Osteocyte (in vitro differentiated cells): ENCODE measurements around the gene EZH1. TPM values are rescaled to one million over a fixed set of nuclear protein-coding genes. Genes with fewer than 3 reads are reported as not detected.

ENCODE experiments used
- DNase-seq: peaks from one replicate; pipeline ENCODE4 v3.0.0; 2021; ENCODE audit warnings: mixed read lengths; ENCODE audit not compliant: unreplicated experiment; ENCODE audit errors: extremely low spot score
- H3K27ac Mint-ChIP-seq: one replicate; pipeline ENCODE4 v1.8.0; 2021; ENCODE audit warnings: mild to moderate bottlenecking, mixed read lengths; ENCODE audit not compliant: unreplicated experiment
- H3K27me3 Mint-ChIP-seq: one replicate; pipeline ENCODE4 v1.8.0; 2021; ENCODE audit warnings: mixed read lengths; ENCODE audit not compliant: unreplicated experiment
- H3K36me3 Mint-ChIP-seq: one replicate; pipeline ENCODE4 v1.8.0; 2021; ENCODE audit warnings: mixed read lengths; ENCODE audit not compliant: unreplicated experiment
- H3K4me1 Mint-ChIP-seq: one replicate; pipeline ENCODE4 v1.8.0; 2021; ENCODE audit warnings: mixed read lengths; ENCODE audit not compliant: unreplicated experiment
- H3K4me3 Mint-ChIP-seq: one replicate; pipeline ENCODE4 v1.8.0; 2021; ENCODE audit warnings: mild to moderate bottlenecking, moderate library complexity, mixed read lengths; ENCODE audit not compliant: unreplicated experiment
- H3K9me3 Mint-ChIP-seq: one replicate; pipeline ENCODE4 v1.8.0; 2021; ENCODE audit warnings: mixed read lengths; ENCODE audit not compliant: unreplicated experiment
- total RNA-seq: library from RNA; stranded (reverse); gene quantifications from 2 replicates; pipeline ENCODE4 v1.2.1, GENCODE V29; 2021
- TF ChIP-seq, protein P1 (sequence below): fragments of 200-600 bp; sonication (generic); IDR thresholded peaks from 2 replicates; pipeline ENCODE4 v1.5.0; 2021; ENCODE audit warnings: antibody characterized with exemption, mild to moderate bottlenecking, moderate library complexity

Gene EZH1
- total RNA-seq, 1 donor from 2014 or later, result 44.8 TPM

DNA sequence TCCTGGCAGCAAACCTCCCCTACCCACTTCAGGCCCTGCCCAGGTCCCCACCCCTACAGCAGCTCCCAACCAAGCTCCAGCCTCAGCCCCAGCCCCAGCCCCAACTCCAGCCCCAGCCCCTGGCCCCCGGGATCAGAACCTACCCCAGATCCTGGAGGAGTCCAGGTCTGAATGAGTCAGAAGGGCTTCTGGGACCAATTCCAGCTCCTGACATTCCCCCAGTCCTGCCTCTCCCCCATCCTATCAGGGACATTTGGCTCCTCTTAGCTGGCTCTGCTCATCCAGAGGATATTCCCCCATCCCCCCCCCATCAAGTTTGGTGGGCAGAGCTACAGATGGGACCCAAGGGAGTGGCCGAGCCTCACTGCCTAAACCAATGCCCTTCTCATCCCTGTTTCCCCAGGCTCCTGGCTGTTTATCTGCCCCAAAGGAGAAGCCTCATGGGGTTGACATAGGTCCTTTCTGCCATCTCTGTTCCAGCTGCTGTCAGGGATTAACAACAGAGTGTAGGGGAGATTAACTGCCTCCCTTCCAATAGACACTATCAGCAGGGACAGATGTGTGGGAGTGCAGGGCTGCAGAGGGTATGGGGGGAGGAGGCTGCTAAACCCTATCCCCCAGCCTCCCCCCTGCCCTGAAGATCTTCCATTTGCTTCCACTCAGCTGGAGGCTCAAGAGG lies 46.0 kb downstream of the EZH1 start:
- TF ChIP-seq, protein P1, sequence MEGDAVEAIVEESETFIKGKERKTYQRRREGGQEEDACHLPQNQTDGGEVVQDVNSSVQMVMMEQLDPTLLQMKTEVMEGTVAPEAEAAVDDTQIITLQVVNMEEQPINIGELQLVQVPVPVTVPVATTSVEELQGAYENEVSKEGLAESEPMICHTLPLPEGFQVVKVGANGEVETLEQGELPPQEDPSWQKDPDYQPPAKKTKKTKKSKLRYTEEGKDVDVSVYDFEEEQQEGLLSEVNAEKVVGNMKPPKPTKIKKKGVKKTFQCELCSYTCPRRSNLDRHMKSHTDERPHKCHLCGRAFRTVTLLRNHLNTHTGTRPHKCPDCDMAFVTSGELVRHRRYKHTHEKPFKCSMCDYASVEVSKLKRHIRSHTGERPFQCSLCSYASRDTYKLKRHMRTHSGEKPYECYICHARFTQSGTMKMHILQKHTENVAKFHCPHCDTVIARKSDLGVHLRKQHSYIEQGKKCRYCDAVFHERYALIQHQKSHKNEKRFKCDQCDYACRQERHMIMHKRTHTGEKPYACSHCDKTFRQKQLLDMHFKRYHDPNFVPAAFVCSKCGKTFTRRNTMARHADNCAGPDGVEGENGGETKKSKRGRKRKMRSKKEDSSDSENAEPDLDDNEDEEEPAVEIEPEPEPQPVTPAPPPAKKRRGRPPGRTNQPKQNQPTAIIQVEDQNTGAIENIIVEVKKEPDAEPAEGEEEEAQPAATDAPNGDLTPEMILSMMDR, result no peak
- no peak for DNase-seq

DNA sequence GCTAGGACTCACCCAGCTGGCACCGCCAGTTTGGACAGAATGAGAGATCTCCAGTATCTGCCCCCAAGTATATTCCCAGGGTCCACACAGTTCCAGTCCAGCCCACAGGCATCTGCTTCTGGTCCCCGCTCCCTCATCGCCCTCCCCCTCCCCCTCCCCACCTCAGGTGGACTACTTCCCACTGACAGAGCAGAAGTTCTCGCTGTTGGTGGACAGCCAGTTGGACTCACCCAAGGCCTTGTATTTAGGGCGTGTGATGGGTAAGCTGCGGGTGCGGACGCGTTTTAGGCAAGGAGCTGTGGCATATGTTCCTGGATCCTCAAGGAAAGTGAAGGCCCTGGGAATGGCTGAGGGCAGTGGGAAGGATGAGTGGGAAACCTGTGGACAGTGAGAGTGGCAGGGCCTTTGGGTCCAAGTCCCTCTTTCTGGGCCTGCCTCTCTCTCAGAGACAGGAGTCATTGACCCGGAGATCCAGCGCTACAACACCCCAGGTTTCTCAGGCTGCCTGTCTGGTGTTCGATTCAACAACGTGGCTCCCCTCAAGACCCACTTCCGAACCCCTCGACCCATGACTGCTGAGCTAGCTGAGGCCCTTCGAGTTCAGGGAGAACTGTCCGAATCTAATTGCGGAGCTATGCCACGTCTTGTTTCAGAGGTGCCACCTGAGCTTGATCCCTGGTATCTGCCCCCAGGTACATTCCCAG lies 47.6 kb downstream of the EZH1 start:
- no peak for DNase-seq
- Mint-ChIP-seq H3K4me3 (no peak overlapping the region), H3K4me1 (no peaks in the 10 kb centered on the region), H3K9me3 (no peaks in the 10 kb centered on the region), H3K27ac (no peak overlapping the region), H3K36me3 (peaks cover 18% of the 10 kb centered on the region), H3K27me3 (no peaks in the 10 kb centered on the region)
- TF ChIP-seq, protein P1, result no peak

More for the DNA sequence above, 46.0 kb downstream of the EZH1 start:
- Mint-ChIP-seq H3K27ac (no peak overlapping the region), H3K27me3 (no peaks in the 10 kb centered on the region), H3K9me3 (no peaks in the 10 kb centered on the region), H3K4me1 (no peaks in the 10 kb centered on the region), H3K4me3 (no peak overlapping the region), H3K36me3 (peaks cover 29% of the 10 kb centered on the region)

DNA sequence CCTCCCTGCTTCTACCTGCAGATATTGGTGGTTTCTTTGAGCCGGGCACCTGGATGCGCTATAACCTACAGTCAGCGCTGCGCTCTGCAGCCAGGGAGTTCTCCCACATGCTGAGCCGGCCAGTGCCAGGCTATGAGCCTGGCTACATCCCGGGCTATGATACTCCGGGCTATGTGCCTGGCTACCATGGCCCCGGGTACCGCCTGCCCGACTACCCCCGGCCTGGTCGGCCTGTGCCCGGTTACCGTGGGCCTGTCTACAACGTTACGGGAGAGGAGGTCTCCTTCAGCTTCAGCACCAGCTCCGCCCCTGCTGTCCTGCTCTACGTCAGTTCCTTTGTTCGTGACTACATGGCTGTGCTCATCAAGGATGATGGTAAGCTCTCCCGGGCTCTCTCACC lies 49.3 kb downstream of the EZH1 start:
- Mint-ChIP-seq H3K27me3 (no peaks in the 10 kb centered on the region), H3K27ac (no peak overlapping the region), H3K4me1 (no peaks in the 10 kb centered on the region), H3K36me3 (peaks cover 20% of the 10 kb centered on the region), H3K9me3 (no peaks in the 10 kb centered on the region), H3K4me3 (no peak overlapping the region)
- TF ChIP-seq, protein P1, result no peak
- DNase-seq, result no peak

DNA sequence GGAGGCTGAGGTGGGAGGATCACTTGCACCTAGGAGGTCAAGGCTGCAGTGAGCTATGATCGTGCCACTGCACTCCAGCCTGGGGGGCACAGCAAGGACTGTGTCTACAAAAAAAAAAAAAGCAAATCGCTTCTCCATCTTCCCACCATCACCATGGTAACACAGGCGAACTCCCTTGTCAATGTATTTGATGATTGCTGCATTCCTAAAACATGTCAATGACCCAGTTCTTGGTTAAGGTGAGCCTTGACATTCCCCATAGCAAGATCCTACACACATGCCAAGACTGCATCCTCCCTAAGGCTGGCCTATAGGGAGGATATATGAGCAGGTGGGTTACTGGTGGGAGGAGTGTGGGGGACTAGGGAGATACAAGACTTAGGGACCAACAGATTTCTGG lies 50.3 kb downstream of the EZH1 start:
- no peak for DNase-seq
- Mint-ChIP-seq H3K4me1 (no peaks in the 10 kb centered on the region), H3K9me3 (no peaks in the 10 kb centered on the region), H3K4me3 (no peak overlapping the region), H3K27ac (no peak overlapping the region), H3K36me3 (peaks cover 21% of the 10 kb centered on the region), H3K27me3 (no peaks in the 10 kb centered on the region)
- TF ChIP-seq, protein P1, result no peak

DNA sequence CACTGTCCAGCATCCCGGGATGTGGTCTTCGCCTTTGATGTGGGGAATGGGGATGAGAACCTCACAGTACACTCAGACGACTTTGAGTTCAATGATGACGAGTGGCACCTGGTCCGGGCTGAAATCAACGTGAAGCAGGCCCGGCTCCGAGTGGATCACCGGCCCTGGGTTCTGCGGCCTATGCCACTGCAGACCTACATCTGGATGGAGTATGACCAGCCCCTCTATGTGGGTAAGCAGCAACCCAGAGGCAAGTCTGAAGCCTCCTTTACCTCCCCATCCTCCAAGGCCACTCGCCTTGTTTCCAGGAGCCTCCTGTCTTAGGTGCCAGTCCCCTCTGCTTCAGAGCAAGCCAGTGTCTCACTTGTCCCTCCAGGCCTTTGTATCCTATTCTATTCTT lies 52.4 kb downstream of the EZH1 start:
- Mint-ChIP-seq H3K9me3 (no peaks in the 10 kb centered on the region), H3K36me3 (peaks cover 20% of the 10 kb centered on the region), H3K4me3 (no peak overlapping the region), H3K27me3 (no peaks in the 10 kb centered on the region), H3K27ac (no peak overlapping the region), H3K4me1 (no peaks in the 10 kb centered on the region)
- TF ChIP-seq, protein P1, result no peak
- DNase-seq, result no peak
